Measurements from ENCODE around the gene PA2G4. TPM values are rescaled to one million over a fixed set of nuclear protein-coding genes. Genes with fewer than 3 reads are reported as not detected.
A peak's percentile ranks its signal among the peaks of the same experiment; 100 is the strongest.

Gene PA2G4
- total RNA-seq, 3 donors from 2014 or later, result 94.4 to 134 (median 116) TPM

DNA sequence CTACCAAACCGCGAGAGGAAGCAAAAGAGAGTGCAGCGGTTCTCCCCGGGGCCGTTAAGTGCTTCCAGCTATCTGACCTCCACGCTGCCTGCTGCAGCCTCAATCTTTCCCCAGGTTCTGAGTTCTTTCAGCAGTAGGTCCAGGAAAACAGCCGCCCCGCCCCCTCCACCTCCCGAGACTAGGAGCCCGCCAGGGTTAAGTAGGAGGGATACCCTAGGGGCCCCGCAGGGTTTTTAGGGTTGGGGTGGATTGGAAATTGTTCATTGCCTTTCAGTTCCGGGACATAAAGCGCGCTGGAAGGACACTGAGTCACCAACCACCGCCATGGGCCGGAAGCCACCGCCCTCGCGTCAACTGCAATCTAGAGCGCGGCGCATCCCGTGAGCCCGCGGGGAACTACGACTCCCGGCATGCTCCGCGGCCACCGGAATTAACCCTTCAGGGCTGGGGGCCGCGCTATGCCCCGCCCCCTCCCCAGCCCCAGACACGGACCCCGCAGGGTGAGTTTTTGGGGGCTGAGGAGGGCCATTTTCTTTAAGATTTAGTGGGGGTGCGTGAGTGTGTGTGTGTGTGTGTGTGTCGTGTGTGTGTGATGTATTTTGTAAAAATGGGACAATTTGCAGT, 47.9 kb downstream of the PA2G4 start, which contains the start of gene MYL6B:
Gene MYL6B, plus strand, starts transcription at position 456 of the 624 bp plus-strand sequence. CDS start 1,332 bp downstream, outside the sequence.
- peaks cover 4 to 16% of the 10 kb centered on the region in 2 donors for H3K4me1 ChIP-seq
- peak within 1 kb of the TSS; percentile 95 to 97 for H3K27ac ChIP-seq
- H3K36me3 ChIP-seq, result no peaks in the 10 kb centered on the region
- no peaks in the 10 kb centered on the region for H3K9me3 ChIP-seq
- DNase-seq (ENCODE audit: low spot score in 2 of 2), result peak; percentile 90 to 95
- peak within 1 kb of the TSS; percentile 60 to 75 (median 69) for H3K4me3 ChIP-seq
- H3K27me3 ChIP-seq, result no peaks in the 10 kb centered on the region
- intact Hi-C loops (cut with DNase I; ENCODE audit: low total_unique reads), result no loop called here
- TF ChIP-seq POLR2A (IDR thresholded peaks at IDR 0.05) (peak; percentile 7), POLR2AphosphoS5 (IDR thresholded peaks at IDR 0.05) (peak; percentile 87 to 93 (median 88))
- TF ChIP-seq, protein P1, sequence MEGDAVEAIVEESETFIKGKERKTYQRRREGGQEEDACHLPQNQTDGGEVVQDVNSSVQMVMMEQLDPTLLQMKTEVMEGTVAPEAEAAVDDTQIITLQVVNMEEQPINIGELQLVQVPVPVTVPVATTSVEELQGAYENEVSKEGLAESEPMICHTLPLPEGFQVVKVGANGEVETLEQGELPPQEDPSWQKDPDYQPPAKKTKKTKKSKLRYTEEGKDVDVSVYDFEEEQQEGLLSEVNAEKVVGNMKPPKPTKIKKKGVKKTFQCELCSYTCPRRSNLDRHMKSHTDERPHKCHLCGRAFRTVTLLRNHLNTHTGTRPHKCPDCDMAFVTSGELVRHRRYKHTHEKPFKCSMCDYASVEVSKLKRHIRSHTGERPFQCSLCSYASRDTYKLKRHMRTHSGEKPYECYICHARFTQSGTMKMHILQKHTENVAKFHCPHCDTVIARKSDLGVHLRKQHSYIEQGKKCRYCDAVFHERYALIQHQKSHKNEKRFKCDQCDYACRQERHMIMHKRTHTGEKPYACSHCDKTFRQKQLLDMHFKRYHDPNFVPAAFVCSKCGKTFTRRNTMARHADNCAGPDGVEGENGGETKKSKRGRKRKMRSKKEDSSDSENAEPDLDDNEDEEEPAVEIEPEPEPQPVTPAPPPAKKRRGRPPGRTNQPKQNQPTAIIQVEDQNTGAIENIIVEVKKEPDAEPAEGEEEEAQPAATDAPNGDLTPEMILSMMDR (IDR thresholded peaks at IDR 0.05), result no peak

GRCh38 chr12:56152756-56153677, 48.7 kb downstream of the PA2G4 start:
- H3K27ac ChIP-seq, result peak overlapping the region; percentile 95 to 97
- DNase-seq (ENCODE audit: low spot score in 2 of 2), result no peak
- peak; percentile 1 for TF ChIP-seq POLR2A (IDR thresholded peaks at IDR 0.05)
- no peak for TF ChIP-seq POLR2AphosphoS5 (IDR thresholded peaks at IDR 0.05)
- TF ChIP-seq, protein P1 (IDR thresholded peaks at IDR 0.05), result no peak
- peaks cover 4 to 16% of the 10 kb centered on the region in 2 donors for H3K4me1 ChIP-seq
- H3K4me3 ChIP-seq, result peak overlapping the region; percentile 60 to 75 (median 69)
- H3K9me3 ChIP-seq, result no peaks in the 10 kb centered on the region
- no peaks in the 10 kb centered on the region for H3K27me3 ChIP-seq
- H3K36me3 ChIP-seq, result no peaks in the 10 kb centered on the region
- intact Hi-C loops (cut with DNase I; ENCODE audit: low total_unique reads), result no loop called here

DNA sequence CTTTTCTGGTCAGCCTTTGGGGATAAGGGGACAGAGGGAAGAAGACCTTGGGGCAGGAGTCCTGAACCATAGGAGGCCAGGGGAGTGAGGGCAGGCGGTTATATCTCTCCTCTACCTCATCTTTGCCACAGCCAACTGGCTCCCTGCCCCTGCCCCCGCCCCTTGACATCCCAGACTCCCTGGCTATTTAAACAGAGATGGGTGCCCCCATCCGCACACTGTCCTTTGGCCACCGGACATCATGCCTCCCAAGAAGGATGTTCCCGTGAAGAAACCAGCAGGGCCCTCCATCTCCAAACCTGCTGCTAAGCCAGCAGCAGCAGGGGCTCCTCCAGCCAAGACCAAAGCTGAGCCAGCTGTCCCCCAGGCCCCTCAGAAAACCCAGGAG, 49.3 kb downstream of the PA2G4 start:
- Histone ChIP-seq H3K36me3 (no peaks in the 10 kb centered on the region), H3K4me3 (peak overlapping the region in 1 of 3 donors; percentile 75), H3K4me1 (peaks cover 4 to 16% of the 10 kb centered on the region in 2 donors), H3K27ac (peak overlapping the region in 1 of 2 donors; percentile 95), H3K27me3 (no peaks in the 10 kb centered on the region), H3K9me3 (no peaks in the 10 kb centered on the region)
- TF ChIP-seq POLR2A (IDR thresholded peaks at IDR 0.05) (no peak), POLR2AphosphoS5 (IDR thresholded peaks at IDR 0.05) (no peak)
- TF ChIP-seq, protein P1 (IDR thresholded peaks at IDR 0.05), result no peak
- DNase-seq (ENCODE audit: low spot score in 2 of 2), result no peak
- intact Hi-C loops (cut with DNase I; ENCODE audit: low total_unique reads), result no loop called here

- no peak for DNase-seq (ENCODE audit: low spot score in 2 of 2)
- Histone ChIP-seq H3K4me3 (no peak overlapping the region), H3K9me3 (no peaks in the 10 kb centered on the region), H3K36me3 (no peaks in the 10 kb centered on the region), H3K27ac (peak overlapping the region in 1 of 2 donors; percentile 8), H3K27me3 (no peaks in the 10 kb centered on the region), H3K4me1 (peaks cover 4 to 16% of the 10 kb centered on the region in 2 donors)
- intact Hi-C loops (cut with DNase I; ENCODE audit: low total_unique reads), result no loop called here
- TF ChIP-seq POLR2A (IDR thresholded peaks at IDR 0.05) (no peak), POLR2AphosphoS5 (IDR thresholded peaks at IDR 0.05) (no peak)
- TF ChIP-seq, protein P1 (IDR thresholded peaks at IDR 0.05), result no peak
Observed at GRCh38 chr12:56154246-56154771, 50.0 kb downstream of the PA2G4 start.
